ENCODE results near the gene SIRT7.

SIRT7 gene

GRCh38 chr17:81890447-81891302 lies 27.3 kb downstream of the SIRT7 start:
- FAIRE-seq, result no peak
- no peak for DNase-seq (ENCODE audit: insufficient read length, low spot score)

GRCh38 chr17:81889602-81890001 lies 28.4 kb downstream of the SIRT7 start:
- DNase-seq (ENCODE audit: insufficient read length, low spot score) (no peak), FAIRE-seq (no peak)

DNA sequence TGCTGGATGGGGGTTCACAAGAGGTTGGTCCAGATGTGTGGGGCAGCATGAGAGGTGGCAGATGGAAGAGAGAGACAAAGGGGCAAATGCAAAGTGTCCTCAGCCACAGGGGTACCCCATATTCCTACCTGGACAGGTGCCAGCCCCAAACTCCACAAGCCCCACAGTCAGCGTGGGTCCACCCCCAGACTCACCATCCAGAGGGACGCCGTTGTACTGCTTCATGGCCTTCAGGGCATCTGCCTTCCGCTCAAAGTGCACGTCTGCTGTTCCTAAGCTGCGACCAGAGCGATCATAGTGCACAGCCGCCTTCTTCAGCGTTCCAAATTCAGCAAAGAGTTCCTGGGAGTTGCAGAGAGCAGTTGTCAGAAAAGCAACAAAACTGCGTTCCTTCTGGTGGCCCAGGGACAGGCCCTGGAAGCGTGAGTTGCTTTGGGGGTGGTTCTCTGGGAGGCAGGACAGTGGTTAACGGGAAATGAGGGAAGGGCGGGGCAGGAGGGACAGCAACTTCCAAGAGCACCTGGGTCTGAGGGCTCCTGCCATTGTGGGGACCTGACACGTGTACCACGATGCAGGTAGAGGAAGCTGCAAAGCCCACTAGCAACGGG lies 28.9 kb downstream of the SIRT7 start:
- FAIRE-seq (no peak), DNase-seq (ENCODE audit: insufficient read length, low spot score) (no peak)

GRCh38 chr17:81888105-81888987 lies 29.6 kb downstream of the SIRT7 start:
- DNase-seq (ENCODE audit: insufficient read length, low spot score) (no peak), FAIRE-seq (no peak)

- FAIRE-seq (no peak), DNase-seq (ENCODE audit: insufficient read length, low spot score) (no peak)
These were observed 32.0 kb downstream of the SIRT7 start for GRCh38 chr17:81885869-81886548.

GRCh38 chr17:81885454-81885853 lies 32.5 kb downstream of the SIRT7 start:
- no peak for DNase-seq (ENCODE audit: insufficient read length, low spot score)
- no peak for FAIRE-seq

DNA sequence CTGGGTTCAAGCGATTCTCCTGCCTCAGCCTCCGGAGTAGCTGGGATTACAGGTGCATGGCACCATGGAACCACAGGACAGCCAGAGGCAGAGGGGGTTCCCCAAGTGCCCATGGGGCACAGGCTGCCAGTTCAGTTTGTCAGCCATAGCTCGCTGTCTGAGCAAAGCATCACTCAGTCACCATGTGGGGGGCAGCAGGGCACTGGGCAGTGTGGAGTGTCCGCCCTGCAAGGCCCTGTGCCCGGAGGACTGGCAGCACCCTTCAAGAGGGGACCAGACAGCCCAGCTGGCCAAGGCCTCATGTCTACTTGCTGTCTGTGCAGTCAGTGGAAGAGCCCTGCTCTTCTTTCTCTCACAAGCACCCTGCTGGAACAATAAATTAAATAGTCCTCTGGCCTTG lies 33.0 kb downstream of the SIRT7 start:
- FAIRE-seq, result no peak
- DNase-seq (ENCODE audit: insufficient read length, low spot score), result no peak

- FAIRE-seq, result no peak
These were observed 33.5 kb downstream of the SIRT7 start for GRCh38 chr17:81884520-81884919.

DNA sequence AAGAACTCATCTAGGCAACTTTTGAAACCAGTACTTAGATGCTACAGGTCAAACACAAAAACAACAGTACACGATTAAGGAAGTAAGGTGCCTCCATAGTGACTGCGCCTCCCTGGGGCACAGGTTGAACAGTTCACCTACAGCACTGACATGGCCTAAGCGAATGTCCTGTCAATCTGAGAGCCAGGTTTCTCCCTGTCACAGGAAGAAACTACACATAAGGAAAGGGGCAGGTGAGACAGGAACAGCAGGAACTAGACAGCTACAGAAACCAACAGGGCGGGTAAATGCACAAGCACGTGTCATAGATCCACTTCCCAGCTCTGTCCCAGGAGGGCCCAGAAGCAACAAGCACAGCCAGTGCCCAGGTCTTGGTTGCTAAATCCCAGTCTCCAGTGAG lies 38.9 kb downstream of the SIRT7 start:
- FAIRE-seq (no peak), DNase-seq (ENCODE audit: insufficient read length, low spot score) (no peak)

More at GRCh38 chr17:81884520-81884919, 33.5 kb downstream of the SIRT7 start:
- DNase-seq (ENCODE audit: insufficient read length, low spot score), result no peak

DNA sequence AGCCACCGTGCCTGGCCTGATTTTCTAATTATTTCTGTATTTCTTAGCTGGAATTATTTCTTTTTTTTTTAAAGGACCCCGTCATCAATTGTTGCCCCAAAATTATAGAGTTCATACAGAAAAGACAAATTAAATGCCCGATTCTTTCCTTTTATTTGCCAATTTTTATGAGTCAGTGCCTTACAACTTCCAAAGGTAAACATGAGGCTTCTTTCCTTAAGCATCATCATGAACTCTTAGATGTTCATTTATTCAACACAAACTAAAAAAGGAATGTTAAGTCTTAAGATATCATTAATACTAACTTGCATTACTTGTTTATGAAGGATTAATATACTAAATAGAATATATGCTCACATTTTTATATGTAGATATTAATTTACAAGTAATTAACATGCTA lies 39.7 kb downstream of the SIRT7 start:
- DNase-seq (ENCODE audit: insufficient read length, low spot score) (no peak), FAIRE-seq (no peak)

GRCh38 chr17:81877569-81877968 lies 40.4 kb downstream of the SIRT7 start:
- DNase-seq (ENCODE audit: insufficient read length, low spot score) (no peak), FAIRE-seq (no peak)

GRCh38 chr17:81871387-81872230 lies 46.4 kb downstream of the SIRT7 start:
- FAIRE-seq, result no peak

DNA sequence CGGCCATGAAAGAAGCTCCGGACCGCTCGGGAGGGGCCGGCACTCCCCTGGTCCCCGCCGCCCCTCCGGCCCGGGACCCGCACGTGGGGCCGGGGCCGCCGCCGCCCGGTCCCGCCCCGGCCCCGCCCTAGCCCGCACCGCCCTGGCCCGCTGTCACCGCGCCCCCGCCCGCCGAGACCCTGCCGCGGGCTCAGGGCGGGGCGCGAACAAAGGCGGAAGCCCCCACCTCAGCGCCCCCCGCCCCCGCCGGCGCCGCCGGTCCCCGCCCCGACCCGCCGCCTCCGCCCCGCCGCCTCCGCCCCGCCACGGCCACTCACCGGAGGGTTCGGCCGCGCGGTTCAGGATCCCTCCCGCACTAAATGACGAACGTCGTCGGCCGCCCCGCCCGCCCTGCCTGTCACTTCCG lies 47.0 kb downstream of the SIRT7 start, which contains the start of gene ARHGDIA:
TSS of gene ARHGDIA (minus strand) at position 357 of the 406 bp plus-strand sequence. CDS start 1,407 bp downstream, outside the sequence.
- no peak for DNase-seq (ENCODE audit: insufficient read length, low spot score)
- FAIRE-seq, result peak; percentile 46

More at GRCh38 chr17:81871387-81872230, 46.4 kb downstream of the SIRT7 start:
- peak; percentile 94 for DNase-seq (ENCODE audit: insufficient read length, low spot score)

DNA sequence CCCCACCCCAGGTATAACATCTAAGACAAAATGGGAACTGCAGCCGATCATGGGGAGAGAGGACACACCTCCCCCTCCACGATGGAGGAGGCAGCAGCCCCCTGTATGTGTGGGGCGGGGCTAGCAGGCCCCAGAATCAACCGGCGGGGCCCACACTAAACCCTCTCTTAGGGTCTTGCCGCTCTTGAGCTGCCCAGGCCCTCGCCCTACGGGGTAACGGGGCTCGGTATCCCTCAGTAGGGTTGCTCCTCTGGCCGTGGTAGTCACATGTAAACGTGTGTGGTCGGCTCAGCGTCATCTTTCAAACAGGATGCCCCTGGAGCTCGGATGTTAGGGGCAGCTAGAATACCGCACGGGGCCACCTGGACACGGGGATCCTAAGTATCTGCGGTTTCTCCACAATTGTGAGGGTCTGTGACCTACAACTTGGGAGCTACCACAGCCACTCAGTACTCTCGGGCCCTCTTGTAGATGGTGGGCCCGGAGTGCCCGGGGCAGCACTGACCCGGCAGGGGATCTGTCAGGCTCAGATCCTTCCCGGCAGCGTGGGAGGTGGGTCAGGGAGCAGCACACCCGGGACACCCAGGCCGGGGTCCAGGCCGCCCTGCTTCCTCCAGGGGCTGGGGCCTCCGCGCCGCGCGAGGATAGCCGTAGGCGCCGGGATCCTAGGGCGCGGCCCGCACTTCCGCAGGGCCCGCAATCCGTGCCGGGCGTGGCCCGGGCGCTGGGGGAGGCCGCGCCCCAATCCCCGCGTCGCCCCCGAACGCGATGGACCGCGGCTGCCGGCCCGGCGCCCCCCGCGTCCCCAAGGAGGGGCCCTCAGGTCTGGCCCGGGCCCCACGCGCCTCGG lies 47.6 kb downstream of the SIRT7 start:
- FAIRE-seq (no peak), DNase-seq (ENCODE audit: insufficient read length, low spot score) (no peak)

GRCh38 chr17:81869221-81870130 lies 48.5 kb downstream of the SIRT7 start:
- DNase-seq (ENCODE audit: insufficient read length, low spot score) (no peak), FAIRE-seq (no peak)

GRCh38 chr17:81868674-81869220 lies 49.2 kb downstream of the SIRT7 start:
- FAIRE-seq, result peak; percentile 62
- peak; percentile 66 for DNase-seq (ENCODE audit: insufficient read length, low spot score)

- no peak for FAIRE-seq
- DNase-seq (ENCODE audit: insufficient read length, low spot score), result no peak
These were observed 49.8 kb downstream of the SIRT7 start for GRCh38 chr17:81867991-81868673.

Data from HTR-8/SVneo (cell line).